Upper lobe of right lung (tissue), 1 donor: Measurements from ENCODE around the gene TYRO3. TPM values are rescaled to one million over a fixed set of nuclear protein-coding genes. Genes with fewer than 3 reads are reported as not detected.

Experiments
- ATAC-seq: fragments of 200-7000 bp; cut with Tn5 transposase; one replicate; pipeline ENCODE4 v1.9.1; 2020; ENCODE audit warnings: mild to moderate bottlenecking, moderate library complexity
- DNase-seq: peaks from one replicate; pipeline ENCODE4 v3.0.0-alpha.2; 2020
- H3K27ac ChIP-seq: fragments of 200-600 bp; one replicate; pipeline ENCODE4 v1.8.0; 2022
- H3K27me3 ChIP-seq: fragments of 200-600 bp; one replicate; pipeline ENCODE4 v1.8.0; 2022; ENCODE audit warnings: mild to moderate bottlenecking
- H3K36me3 ChIP-seq: fragments of 200-600 bp; one replicate; pipeline ENCODE4 v1.8.0; 2022
- H3K4me1 ChIP-seq: fragments of 200-600 bp; one replicate; pipeline ENCODE4 v1.8.0; 2022
- H3K4me3 ChIP-seq: fragments of 200-600 bp; one replicate; pipeline ENCODE4 v1.8.0; 2022; ENCODE audit warnings: mild to moderate bottlenecking
- H3K9me3 ChIP-seq: fragments of 200-600 bp; one replicate; pipeline ENCODE4 v1.8.0; 2022
- CTCF ChIP-seq: fragments of 200-600 bp; IDR thresholded peaks from one replicate; pipeline ENCODE4 v1.8.0; 2022; ENCODE audit warnings: antibody characterized with exemption
- intact Hi-C: fragments of 100-400 bp; cut with DNase I; formaldehyde crosslinking; loops from one replicate; pipeline ENCODE4 v1.11.0; 2022
- total RNA-seq: library from RNA; stranded (reverse); fragmentation: NEBNext Ultra II Directional; extraction: Animal tissue kit (Norgen Biotek cat#: 25700); gene quantifications from one replicate; pipeline ENCODE4 v1.2.1, GENCODE V29; 2021
- donor health status: DM: no; HTN: yes; CAD: no; lungs with severe emphysema.

The TYRO3 gene
- total RNA-seq, 1 donor from 2014 or later, result 22.6 TPM

- ATAC-seq (no peak), DNase-seq (no peak)
- Histone ChIP-seq H3K27me3 (no peaks in the 10 kb centered on the region), H3K4me1 (no peaks in the 10 kb centered on the region), H3K27ac (no peak overlapping the region), H3K4me3 (no peak overlapping the region), H3K36me3 (no peaks in the 10 kb centered on the region), H3K9me3 (no peaks in the 10 kb centered on the region)
- no peak for TF ChIP-seq CTCF
- intact Hi-C loops, result no loop called here
Observed at GRCh38 chr15:41594801-41595746, 36.1 kb downstream of the TYRO3 start.

- H3K4me1 ChIP-seq, result no peaks in the 10 kb centered on the region
- no peak overlapping the region for H3K27ac ChIP-seq
- DNase-seq (no peak), ATAC-seq (no peak)
- intact Hi-C loops, result no loop called here
- TF ChIP-seq CTCF, result no peak
- H3K9me3 ChIP-seq, result no peaks in the 10 kb centered on the region
- H3K36me3 ChIP-seq, result no peaks in the 10 kb centered on the region
- H3K4me3 ChIP-seq, result no peak overlapping the region
- no peaks in the 10 kb centered on the region for H3K27me3 ChIP-seq
Observed at GRCh38 chr15:41596972-41597371, 38.0 kb downstream of the TYRO3 start.

GRCh38 chr15:41597787-41598186 lies 38.8 kb downstream of the TYRO3 start:
- intact Hi-C loops, result no loop called here
- H3K27ac ChIP-seq, result no peak overlapping the region
- no peaks in the 10 kb centered on the region for H3K9me3 ChIP-seq
- no peaks in the 10 kb centered on the region for H3K4me1 ChIP-seq
- no peak for TF ChIP-seq CTCF
- ATAC-seq (no peak), DNase-seq (no peak)
- no peaks in the 10 kb centered on the region for H3K27me3 ChIP-seq
- H3K36me3 ChIP-seq, result no peaks in the 10 kb centered on the region
- H3K4me3 ChIP-seq, result no peak overlapping the region

DNA sequence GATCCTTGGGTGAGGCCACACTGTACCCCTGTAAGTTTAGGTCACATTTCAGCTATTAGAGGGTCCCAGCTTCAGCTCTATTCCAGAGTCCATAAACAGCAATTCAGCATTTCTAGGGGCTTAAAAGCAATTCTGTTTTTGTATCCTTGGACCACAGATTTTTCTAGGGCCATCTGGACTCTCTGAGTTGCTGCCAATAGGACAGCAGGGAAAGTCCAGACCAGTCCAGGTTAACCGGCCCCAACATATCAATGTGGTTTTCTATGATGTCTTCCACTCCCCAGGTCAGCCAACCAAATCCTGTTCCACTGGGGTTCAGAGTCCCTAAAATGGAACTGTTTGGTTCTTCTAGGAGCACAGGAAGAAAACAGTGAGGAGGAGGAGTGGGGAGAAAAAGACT lies 40.0 kb downstream of the TYRO3 start:
- H3K36me3 ChIP-seq, result no peaks in the 10 kb centered on the region
- peaks cover 3% of the 10 kb centered on the region for H3K4me1 ChIP-seq
- DNase-seq (no peak), ATAC-seq (no peak)
- H3K9me3 ChIP-seq, result no peaks in the 10 kb centered on the region
- no peak overlapping the region for H3K4me3 ChIP-seq
- intact Hi-C loops, result no loop called here
- no peak overlapping the region for H3K27ac ChIP-seq
- no peak for TF ChIP-seq CTCF
- H3K27me3 ChIP-seq, result no peaks in the 10 kb centered on the region

GRCh38 chr15:41603411-41603935 lies 44.5 kb downstream of the TYRO3 start:
- no peak for ATAC-seq
- intact Hi-C loops, result no loop called here
- H3K27ac ChIP-seq, result no peak overlapping the region

More at GRCh38 chr15:41603411-41603935, 44.5 kb downstream of the TYRO3 start:
- no peaks in the 10 kb centered on the region for H3K36me3 ChIP-seq
- no peak for DNase-seq
- no peak overlapping the region for H3K4me3 ChIP-seq
- H3K9me3 ChIP-seq, result no peaks in the 10 kb centered on the region
- no peaks in the 10 kb centered on the region for H3K27me3 ChIP-seq
- TF ChIP-seq CTCF, result no peak
- H3K4me1 ChIP-seq, result peaks cover 11% of the 10 kb centered on the region
